NCI-H345 (cell line): ENCODE measurements around the gene LRRN4.
"Not testable (repeated sequence)": the region's sequence is repeated elsewhere in the genome, so short reads cannot be mapped to it uniquely, and the experiment has no call there.

ENCODE experiments used
- DNase-seq: peaks from one replicate; lab custom pipeline; 2025; lab: John Stamatoyannopoulos, UW

LRRN4 gene

GRCh38 chr20:6058684-6059295, 4.9 kb upstream of the LRRN4 start:
- DNase-seq = peak; percentile 73

DNA sequence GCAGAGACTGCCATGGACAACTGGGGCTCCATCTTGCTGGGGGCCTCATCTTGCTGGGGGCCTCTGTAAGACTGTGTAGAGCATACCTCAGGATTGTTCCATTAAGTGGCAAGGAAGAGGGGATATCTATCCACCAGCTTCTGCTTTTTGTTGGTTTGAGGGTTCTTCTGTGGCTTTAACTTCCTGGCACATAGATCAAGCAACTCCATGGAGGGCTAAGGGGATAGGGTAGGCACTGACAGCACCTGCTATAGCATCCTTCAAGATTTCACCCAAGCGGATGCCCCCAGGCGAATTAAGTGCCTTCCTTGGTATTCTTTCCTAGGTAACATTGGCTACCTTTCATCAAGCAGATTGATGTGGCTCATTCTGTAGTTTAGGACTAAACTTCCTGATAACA, 3.8 kb upstream of the LRRN4 start:
- no peak for DNase-seq

DNA sequence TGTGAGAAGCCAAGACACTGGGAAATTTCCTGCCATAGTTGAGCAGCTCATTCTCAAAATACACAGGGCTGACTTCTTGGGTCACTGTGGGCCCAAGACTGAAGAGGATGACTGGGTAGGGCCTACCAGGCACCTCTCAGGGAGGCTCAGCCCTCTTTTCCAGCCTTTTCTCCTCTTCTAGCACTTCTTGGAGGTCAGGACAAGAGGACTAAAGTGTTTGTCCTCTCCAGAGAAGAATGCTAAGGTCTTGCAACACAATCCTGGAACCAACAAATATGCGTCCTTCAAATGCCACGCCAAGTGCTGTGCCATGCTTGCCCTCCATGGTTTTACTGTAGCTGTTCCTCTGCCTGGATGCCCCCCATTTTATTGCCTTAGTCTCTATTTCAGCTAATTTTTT, 3.3 kb upstream of the LRRN4 start:
- DNase-seq = no peak

DNA sequence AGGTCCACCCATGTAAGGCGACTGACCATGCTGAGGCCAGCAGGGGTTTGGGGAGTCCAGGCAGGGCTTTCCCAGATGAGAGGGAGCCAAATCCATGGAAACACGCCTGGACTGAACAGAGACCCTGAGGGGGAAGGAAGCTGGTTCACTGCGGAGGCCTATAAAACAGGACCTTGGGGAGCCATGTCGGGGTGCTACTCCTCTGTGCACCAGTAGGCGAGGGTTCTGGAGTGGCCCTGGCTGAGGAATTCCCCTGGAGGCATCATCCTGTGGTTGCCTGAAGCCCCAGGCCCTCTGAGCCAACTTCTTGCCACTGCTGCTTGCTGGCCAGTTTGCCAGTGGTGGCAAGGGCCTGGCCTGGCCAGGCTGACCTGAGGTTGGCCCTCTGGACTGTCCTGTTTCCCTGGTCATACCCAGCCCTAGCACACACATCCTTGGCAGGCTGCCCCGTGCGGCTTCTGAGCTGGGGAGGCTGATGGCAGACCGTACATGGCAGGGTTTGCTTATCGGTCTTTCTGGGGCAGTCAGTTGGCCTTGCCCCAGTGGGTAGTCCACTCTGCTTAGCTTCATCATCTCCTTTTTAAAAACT, 2.2 kb upstream of the LRRN4 start:
- no peak for DNase-seq

DNA sequence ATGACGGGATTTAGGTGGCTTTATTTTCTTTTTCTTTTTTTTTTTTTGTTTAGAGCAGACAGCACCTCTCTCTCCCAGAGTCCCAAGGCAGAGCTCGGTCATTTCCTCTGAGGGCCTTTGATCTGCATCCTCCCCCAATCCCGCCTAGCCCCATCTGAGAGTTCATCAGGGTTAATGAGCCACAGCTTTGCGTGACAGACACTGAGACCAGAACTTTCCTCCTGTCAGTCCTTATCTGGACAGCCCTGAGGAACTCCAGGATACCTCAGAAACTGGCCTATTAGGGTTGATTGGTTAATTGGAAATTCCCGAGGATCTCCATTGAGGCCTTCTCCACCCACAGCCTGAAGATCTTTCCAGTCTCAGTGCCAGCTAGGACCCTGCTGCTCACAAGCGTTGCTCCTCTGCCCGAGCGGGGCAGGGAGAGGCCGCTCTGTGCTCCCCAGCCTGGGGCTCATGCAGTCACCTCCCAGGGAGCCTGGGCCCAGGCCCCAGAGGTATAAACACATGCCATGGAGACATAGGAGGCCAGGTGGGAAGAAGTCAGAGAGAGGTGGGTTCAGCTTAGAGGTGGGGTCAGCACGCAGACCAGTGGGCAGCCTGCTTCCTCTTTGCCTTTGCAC, 1.4 kb upstream of the LRRN4 start:
- DNase-seq = no peak

DNA sequence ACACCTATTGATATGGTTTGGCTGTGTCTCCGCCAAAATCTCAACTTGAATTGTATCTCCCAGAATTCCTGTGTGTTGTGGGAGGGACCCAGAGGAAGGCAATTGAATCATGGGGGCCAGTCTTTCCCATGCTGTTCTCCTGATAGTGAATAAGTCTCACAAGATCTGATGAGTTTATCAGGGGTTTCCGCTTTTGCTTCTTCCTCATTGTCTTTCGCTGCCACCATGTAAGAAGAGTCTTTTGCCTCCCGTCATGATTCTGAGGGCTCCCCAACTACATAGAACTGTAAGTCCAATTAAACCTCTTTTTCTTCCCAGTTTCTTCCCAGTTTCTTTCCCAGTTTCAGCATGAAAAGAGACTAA, 810 bp upstream of the LRRN4 start:
- not testable (repeated sequence) for DNase-seq

- no peak for DNase-seq
Measured at GRCh38 chr20:6053064-6053775, 640 bp downstream of the LRRN4 start.

GRCh38 chr20:6051505-6051904, 2.4 kb downstream of the LRRN4 start:
- no peak for DNase-seq

GRCh38 chr20:6048391-6048790, 5.5 kb downstream of the LRRN4 start:
- no peak for DNase-seq

- no peak for DNase-seq
Measured at GRCh38 chr20:6046432-6046831, 7.4 kb downstream of the LRRN4 start.

DNA sequence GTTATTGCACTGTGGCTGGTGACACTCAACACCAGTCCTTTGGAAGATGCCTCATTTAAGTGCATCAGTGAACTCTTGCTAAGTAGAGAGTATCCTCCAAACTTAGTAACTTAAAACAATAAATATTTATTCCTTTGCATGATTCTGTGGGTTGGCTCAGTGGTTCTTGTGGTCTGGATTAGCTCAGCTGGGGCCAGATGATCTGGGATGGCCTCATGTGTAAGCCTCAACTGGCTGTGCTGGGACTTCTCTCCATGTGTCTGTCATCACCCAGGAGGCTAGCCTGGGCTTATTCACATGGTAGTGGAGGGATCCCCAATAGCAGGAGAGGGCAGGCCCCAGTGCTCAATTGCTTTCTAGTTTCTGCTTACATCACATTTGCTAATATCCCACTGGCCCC, 8.3 kb downstream of the LRRN4 start:
- DNase-seq = no peak

GRCh38 chr20:6044115-6044514, 9.7 kb downstream of the LRRN4 start:
- no peak for DNase-seq

- no peak for DNase-seq
Measured at GRCh38 chr20:6041808-6042265, 12.0 kb downstream of the LRRN4 start.

- DNase-seq = no peak
Measured at GRCh38 chr20:6040958-6041807, 12.7 kb downstream of the LRRN4 start.

GRCh38 chr20:6040540-6040939, 13.3 kb downstream of the LRRN4 start:
- DNase-seq = no peak

DNA sequence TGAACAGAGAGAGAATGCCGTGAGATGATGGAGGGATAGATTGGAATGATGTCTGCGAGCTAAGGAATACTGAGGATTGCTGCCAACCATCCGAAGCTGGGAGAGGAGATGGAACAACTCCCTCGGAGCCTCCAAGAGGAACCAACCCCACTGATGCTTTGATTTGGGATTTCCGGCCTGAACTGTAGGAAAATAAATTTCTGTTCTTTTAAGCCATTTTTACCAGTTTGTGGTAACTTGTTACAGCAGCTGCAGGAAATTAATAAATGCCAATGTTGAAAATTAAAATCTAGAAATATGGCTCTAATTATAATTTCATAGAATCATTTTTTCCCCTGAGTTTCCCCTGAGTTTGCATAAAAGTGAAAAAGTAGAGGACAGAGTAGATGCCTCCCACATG, 14.1 kb downstream of the LRRN4 start:
- DNase-seq = no peak

- no peak for DNase-seq
Measured at GRCh38 chr20:6038256-6038655, 15.6 kb downstream of the LRRN4 start.

DNA sequence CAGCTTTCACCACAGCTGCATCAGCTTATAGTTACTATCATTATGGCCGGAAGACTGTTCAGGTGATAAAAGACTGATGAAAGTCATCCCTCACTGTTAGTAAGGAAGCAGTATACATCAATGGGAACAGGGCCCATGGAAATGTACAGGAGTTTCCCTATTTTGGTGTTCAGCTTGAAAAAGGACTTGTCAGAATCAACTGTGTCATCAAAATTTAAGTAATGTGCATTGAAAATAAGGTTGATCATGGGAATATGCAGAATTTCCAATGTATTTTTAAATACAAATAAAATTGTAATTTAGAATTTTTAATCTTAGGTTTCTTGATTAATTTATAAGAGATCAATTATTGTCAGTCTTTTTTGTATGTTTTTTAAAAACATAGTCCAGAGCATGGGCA, 16.8 kb downstream of the LRRN4 start:
- DNase-seq = no peak

DNA sequence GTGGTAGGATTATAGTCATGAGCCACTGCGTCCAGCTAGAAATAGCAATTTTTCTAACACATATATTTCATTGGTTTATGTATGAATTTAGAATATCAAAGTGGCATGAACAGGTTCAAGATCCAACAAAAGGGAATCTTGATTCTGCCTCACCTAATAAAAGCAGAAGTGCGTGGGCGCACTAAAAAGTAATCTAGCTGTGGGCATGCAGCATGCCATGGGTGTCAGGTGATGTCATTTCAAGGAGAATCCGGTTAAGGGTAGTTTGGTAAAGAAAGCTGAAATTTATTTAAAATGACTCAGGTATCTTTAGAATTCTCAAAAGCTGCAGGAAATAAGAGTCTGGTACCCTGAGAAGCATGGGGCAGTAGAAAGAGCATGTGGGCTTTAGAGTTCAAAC, 17.6 kb downstream of the LRRN4 start:
- no peak for DNase-seq

- DNase-seq = no peak
Measured at GRCh38 chr20:6034134-6034969, 19.5 kb downstream of the LRRN4 start.

GRCh38 chr20:6032907-6033306, 21.0 kb downstream of the LRRN4 start:
- not testable (repeated sequence) for DNase-seq
